Measurements from ENCODE around the gene HES5.
A peak's percentile ranks its signal among the peaks of the same experiment; 100 is the strongest.
"Not testable (repeated sequence)": the region's sequence is repeated elsewhere in the genome, so short reads cannot be mapped to it uniquely, and the experiment has no call there.

Gene HES5

GRCh38 chr1:2560299-2561073, 30.4 kb upstream of the HES5 start:
- no peak for DNase-seq (ENCODE audit: low spot score)

GRCh38 chr1:2559509-2560298, 29.6 kb upstream of the HES5 start:
- DNase-seq (ENCODE audit: low spot score), result no peak

- DNase-seq (ENCODE audit: low spot score), result no peak
Measured at GRCh38 chr1:2558861-2559260, 28.8 kb upstream of the HES5 start.

GRCh38 chr1:2558420-2558819, 28.4 kb upstream of the HES5 start:
- DNase-seq (ENCODE audit: low spot score), result no peak

GRCh38 chr1:2557482-2558400, 27.7 kb upstream of the HES5 start:
- DNase-seq (ENCODE audit: low spot score), result no peak

GRCh38 chr1:2556678-2557481, 26.8 kb upstream of the HES5 start:
- no peak for DNase-seq (ENCODE audit: low spot score)

GRCh38 chr1:2556277-2556677, 26.2 kb upstream of the HES5 start, which contains the start of gene TNFRSF14:
Gene TNFRSF14 (plus strand): TSS chr1:2556371. CDS start chr1:2556665, 294 bp downstream.
- DNase-seq (ENCODE audit: low spot score), result peak; percentile 61

- DNase-seq (ENCODE audit: low spot score), result no peak
Measured at GRCh38 chr1:2555634-2556276, 25.7 kb upstream of the HES5 start.

- DNase-seq (ENCODE audit: low spot score), result no peak
Measured at GRCh38 chr1:2554621-2555387, 24.7 kb upstream of the HES5 start.

- DNase-seq (ENCODE audit: low spot score), result no peak
Measured at GRCh38 chr1:2553871-2554620, 24.0 kb upstream of the HES5 start.

GRCh38 chr1:2553076-2553475, 23.0 kb upstream of the HES5 start:
- not testable (repeated sequence) for DNase-seq (ENCODE audit: low spot score)

- no peak for DNase-seq (ENCODE audit: low spot score)
Measured at GRCh38 chr1:2552189-2552588, 22.1 kb upstream of the HES5 start.

- not testable (repeated sequence) for DNase-seq (ENCODE audit: low spot score)
Measured at GRCh38 chr1:2551544-2551943, 21.5 kb upstream of the HES5 start.

- DNase-seq (ENCODE audit: low spot score), result not testable (repeated sequence)
Measured at GRCh38 chr1:2550309-2550861, 20.3 kb upstream of the HES5 start.

- not testable (repeated sequence) for DNase-seq (ENCODE audit: low spot score)
Measured at GRCh38 chr1:2549367-2550029, 19.4 kb upstream of the HES5 start.

GRCh38 chr1:2548068-2548589, 18.1 kb upstream of the HES5 start:
- peak; percentile 85 for DNase-seq (ENCODE audit: low spot score)

- no peak for DNase-seq (ENCODE audit: low spot score)
Measured at GRCh38 chr1:2547210-2548067, 17.4 kb upstream of the HES5 start.

Measured in iPS-NIHi11 (cell line).